ENCODE results near the gene VIL1. TPM values are rescaled to one million over a fixed set of nuclear protein-coding genes. Genes with fewer than 3 reads are reported as not detected.

The VIL1 gene
- total and polyA plus RNA-seq, 2 of the 13 experiments (the other 11 are each of a cell fraction or from before 2014, with no cell fraction given): 287 to 301 TPM

DNA sequence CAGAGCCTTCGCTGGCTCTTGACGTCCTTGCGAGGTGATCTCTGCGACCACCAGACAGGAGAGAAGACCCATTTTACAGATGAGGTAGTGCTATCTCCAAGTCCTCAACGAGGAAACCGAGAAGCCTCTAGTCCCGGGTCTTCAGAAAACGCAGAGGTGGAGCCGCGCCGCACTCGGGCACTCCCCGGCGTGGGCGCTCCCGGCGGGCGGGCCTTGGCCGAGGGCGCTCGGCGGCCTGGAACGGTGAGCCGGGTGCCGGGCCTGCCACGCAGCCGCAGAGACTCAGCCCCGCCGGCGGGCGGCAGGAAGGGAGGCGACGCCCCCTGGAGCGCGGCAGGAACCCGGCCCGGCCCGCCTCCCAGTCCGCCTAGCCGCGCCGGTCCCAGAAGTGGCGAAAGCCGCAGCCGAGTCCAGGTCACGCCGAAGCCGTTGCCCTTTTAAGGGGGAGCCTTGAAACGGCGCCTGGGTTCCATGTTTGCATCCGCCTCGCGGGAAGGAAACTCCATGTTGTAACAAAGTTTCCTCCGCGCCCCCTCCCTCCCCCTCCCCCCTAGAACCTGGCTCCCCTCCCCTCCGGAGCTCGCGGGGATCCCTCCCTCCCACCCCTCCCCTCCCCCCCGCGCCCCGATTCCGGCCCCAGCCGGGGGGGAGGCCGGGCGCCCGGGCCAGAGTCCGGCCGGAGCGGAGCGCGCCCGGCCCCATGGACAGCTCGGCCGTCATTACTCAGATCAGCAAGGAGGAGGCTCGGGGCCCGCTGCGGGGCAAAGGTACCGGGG lies 19.3 kb upstream of the VIL1 start, which contains the start of gene CTDSP1 (continued):
- TF ChIP-seq, protein P1, sequence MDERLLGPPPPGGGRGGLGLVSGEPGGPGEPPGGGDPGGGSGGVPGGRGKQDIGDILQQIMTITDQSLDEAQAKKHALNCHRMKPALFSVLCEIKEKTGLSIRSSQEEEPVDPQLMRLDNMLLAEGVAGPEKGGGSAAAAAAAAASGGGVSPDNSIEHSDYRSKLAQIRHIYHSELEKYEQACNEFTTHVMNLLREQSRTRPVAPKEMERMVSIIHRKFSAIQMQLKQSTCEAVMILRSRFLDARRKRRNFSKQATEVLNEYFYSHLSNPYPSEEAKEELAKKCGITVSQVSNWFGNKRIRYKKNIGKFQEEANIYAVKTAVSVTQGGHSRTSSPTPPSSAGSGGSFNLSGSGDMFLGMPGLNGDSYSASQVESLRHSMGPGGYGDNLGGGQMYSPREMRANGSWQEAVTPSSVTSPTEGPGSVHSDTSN (CRISPR knock-in tag; IDR thresholded peaks at IDR 0.05): no peak
- TF ChIP-seq ZNF446 (CRISPR knock-in tag; IDR thresholded peaks at IDR 0.05): peak; percentile 82; the same call in 1 of the 2 replicates
- TF ChIP-seq CREB1 (IDR thresholded peaks at IDR 0.05): no peak
- no peak for TF ChIP-seq CREB1 (CRISPR knock-in tag; IDR thresholded peaks at IDR 0.05)
- TF ChIP-seq ISL2 (CRISPR knock-in tag; IDR thresholded peaks at IDR 0.05): peak; percentile 51
- TF ChIP-seq ZNF577 (CRISPR knock-in tag; IDR thresholded peaks at IDR 0.05; ENCODE audit: borderline replicate concordance, low read depth): no peak
- no peak for TF ChIP-seq ZNF570 (CRISPR knock-in tag; IDR thresholded peaks at IDR 0.05; ENCODE audit: borderline replicate concordance)
- no peak for TF ChIP-seq SUZ12 (IDR thresholded peaks at IDR 0.05; ENCODE audit: low read depth, low read length)
- TF ChIP-seq REPIN1 (CRISPR knock-in tag; IDR thresholded peaks at IDR 0.05; ENCODE audit: borderline replicate concordance, low read depth): peak; percentile 55; the same call in 1 of the 2 replicates
- no peak for TF ChIP-seq SYNCRIP (IDR thresholded peaks at IDR 0.05; ENCODE audit: insufficient read depth, low read depth, low read length)
- no peak for TF ChIP-seq SMYD3 (CRISPR knock-in tag; IDR thresholded peaks at IDR 0.05)
- no peak for TF ChIP-seq CREM (IDR thresholded peaks at IDR 0.05)
- TF ChIP-seq CREM (CRISPR knock-in tag; IDR thresholded peaks at IDR 0.05): no peak
- 0 out of 2 replicates have a peak, but pooled peaks have one; percentile 83 for TF ChIP-seq DNMT1 (CRISPR knock-in tag; IDR thresholded peaks at IDR 0.05)
- TF ChIP-seq HNRNPLL (IDR thresholded peaks at IDR 0.05; ENCODE audit: low read depth, low read length, poor library complexity, severe bottlenecking): peak; percentile 41
- TF ChIP-seq SNAI1 (CRISPR knock-in tag; IDR thresholded peaks at IDR 0.05; ENCODE audit: borderline replicate concordance): 0 out of 2 replicates have a peak, but pooled peaks have one; percentile 53
- TF ChIP-seq TCF12 (IDR thresholded peaks at IDR 0.05): no peak
- peak; percentile 7; the same call in 1 of the 2 replicates for TF ChIP-seq TCF12 (CRISPR knock-in tag; IDR thresholded peaks at IDR 0.05)
- TF ChIP-seq, protein P2, sequence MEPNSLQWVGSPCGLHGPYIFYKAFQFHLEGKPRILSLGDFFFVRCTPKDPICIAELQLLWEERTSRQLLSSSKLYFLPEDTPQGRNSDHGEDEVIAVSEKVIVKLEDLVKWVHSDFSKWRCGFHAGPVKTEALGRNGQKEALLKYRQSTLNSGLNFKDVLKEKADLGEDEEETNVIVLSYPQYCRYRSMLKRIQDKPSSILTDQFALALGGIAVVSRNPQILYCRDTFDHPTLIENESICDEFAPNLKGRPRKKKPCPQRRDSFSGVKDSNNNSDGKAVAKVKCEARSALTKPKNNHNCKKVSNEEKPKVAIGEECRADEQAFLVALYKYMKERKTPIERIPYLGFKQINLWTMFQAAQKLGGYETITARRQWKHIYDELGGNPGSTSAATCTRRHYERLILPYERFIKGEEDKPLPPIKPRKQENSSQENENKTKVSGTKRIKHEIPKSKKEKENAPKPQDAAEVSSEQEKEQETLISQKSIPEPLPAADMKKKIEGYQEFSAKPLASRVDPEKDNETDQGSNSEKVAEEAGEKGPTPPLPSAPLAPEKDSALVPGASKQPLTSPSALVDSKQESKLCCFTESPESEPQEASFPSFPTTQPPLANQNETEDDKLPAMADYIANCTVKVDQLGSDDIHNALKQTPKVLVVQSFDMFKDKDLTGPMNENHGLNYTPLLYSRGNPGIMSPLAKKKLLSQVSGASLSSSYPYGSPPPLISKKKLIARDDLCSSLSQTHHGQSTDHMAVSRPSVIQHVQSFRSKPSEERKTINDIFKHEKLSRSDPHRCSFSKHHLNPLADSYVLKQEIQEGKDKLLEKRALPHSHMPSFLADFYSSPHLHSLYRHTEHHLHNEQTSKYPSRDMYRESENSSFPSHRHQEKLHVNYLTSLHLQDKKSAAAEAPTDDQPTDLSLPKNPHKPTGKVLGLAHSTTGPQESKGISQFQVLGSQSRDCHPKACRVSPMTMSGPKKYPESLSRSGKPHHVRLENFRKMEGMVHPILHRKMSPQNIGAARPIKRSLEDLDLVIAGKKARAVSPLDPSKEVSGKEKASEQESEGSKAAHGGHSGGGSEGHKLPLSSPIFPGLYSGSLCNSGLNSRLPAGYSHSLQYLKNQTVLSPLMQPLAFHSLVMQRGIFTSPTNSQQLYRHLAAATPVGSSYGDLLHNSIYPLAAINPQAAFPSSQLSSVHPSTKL (CRISPR knock-in tag; IDR thresholded peaks at IDR 0.05): peak; percentile 35
- TF ChIP-seq ETV6 (CRISPR knock-in tag; conservative IDR thresholded peaks at IDR 0.05): 0 out of 2 replicates have a peak, but pooled peaks have one; percentile 61
- TF ChIP-seq ZNF431 (CRISPR knock-in tag; IDR thresholded peaks at IDR 0.05; ENCODE audit: borderline replicate concordance, low read depth): no peak; the same call in 1 of the 2 replicates
- TF ChIP-seq RFXAP (CRISPR knock-in tag; IDR thresholded peaks at IDR 0.05; ENCODE audit: borderline replicate concordance): 0 out of 2 replicates have a peak, but pooled peaks have one; percentile 37
- TF ChIP-seq, protein P3, sequence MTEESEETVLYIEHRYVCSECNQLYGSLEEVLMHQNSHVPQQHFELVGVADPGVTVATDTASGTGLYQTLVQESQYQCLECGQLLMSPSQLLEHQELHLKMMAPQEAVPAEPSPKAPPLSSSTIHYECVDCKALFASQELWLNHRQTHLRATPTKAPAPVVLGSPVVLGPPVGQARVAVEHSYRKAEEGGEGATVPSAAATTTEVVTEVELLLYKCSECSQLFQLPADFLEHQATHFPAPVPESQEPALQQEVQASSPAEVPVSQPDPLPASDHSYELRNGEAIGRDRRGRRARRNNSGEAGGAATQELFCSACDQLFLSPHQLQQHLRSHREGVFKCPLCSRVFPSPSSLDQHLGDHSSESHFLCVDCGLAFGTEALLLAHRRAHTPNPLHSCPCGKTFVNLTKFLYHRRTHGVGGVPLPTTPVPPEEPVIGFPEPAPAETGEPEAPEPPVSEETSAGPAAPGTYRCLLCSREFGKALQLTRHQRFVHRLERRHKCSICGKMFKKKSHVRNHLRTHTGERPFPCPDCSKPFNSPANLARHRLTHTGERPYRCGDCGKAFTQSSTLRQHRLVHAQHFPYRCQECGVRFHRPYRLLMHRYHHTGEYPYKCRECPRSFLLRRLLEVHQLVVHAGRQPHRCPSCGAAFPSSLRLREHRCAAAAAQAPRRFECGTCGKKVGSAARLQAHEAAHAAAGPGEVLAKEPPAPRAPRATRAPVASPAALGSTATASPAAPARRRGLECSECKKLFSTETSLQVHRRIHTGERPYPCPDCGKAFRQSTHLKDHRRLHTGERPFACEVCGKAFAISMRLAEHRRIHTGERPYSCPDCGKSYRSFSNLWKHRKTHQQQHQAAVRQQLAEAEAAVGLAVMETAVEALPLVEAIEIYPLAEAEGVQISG (CRISPR knock-in tag; IDR thresholded peaks at IDR 0.05): peak; percentile 87

Data from HepG2 (cell line).